ENCODE measurements around the gene TMEM120B. TPM values are rescaled to one million over a fixed set of nuclear protein-coding genes. Genes with fewer than 3 reads are reported as not detected.

TMEM120B gene
- total and polyA plus RNA-seq, 2 of the 4 experiments (the other 2 are of a cell fraction), result 10.6 to 18.4 TPM

DNA sequence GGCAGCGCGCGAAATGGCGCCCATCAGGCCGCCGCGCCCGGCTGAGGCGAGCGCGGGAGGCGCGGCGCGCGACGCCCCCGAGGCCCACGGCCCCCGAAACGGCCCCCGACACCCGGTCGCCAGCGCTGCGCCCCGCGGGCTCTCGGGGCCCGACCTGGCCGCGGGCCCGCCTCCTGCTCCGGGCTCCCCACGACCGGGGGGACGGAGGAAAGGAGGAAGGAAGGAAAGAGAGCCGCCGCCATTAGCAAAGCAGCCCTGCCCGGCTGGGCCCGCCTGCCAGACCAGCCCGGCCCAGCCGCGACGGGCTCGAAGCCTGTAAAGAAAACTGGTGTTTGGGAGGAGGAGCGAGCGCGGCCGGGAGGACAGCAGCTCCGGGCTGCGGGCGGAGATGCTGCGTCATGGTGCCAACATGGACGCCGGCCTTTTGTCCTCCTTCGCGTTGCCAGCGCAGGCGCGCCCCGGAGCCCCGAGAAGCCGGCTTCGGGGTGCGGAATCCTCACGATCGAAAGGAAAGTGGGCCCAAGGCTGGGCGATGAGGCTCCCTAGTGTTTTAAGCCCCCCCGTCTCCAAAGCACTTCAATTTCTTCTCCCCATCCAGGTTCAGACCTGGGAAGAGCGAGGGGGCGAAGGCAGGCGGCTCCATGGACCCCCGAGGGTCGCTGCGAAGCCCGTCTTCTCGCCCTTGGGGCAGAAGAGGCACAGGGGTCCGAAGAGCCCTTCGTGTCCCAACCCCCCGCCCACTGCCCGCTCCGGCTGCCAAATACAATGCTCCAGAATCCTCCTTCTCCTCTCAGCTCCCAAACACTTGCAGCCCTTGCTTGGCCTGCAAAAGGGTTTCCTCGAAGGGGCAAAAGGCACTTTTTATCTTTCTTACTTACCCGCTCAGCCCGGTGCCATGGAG lies 88.4 kb downstream of the TMEM120B start (continued):
- TF ChIP-seq, protein P1, sequence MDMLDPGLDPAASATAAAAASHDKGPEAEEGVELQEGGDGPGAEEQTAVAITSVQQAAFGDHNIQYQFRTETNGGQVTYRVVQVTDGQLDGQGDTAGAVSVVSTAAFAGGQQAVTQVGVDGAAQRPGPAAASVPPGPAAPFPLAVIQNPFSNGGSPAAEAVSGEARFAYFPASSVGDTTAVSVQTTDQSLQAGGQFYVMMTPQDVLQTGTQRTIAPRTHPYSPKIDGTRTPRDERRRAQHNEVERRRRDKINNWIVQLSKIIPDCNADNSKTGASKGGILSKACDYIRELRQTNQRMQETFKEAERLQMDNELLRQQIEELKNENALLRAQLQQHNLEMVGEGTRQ (IDR thresholded peaks at IDR 0.05; ENCODE audit: low read depth, low read length), result no peak
- TF ChIP-seq RAD21 (IDR thresholded peaks at IDR 0.05; ENCODE audit: low read length), result no peak

All from IMR-90 (cell line).